ENCODE results near the gene ABCC1.

The ABCC1 gene

DNA sequence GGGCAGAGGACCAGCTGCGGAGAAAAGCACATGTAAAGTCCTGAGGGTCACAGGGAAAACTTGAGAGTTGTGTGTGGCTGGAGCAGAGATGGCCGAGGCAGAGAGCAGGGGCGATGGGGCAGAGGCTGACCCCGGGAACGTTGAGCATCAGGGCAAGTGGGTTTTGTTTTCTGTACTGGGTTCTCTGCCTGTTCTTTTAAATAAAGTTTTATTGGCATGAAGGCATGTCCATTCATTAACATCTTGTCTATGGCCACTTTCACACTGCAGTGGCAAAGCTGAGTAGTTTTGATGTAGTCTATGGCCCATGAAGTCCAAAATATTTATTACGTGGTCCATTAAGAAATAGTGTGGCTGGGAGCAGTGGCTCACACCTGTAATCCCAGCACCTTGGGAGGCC is 64.4 kb downstream of the ABCC1 start:
- TF ChIP-seq, protein P1, sequence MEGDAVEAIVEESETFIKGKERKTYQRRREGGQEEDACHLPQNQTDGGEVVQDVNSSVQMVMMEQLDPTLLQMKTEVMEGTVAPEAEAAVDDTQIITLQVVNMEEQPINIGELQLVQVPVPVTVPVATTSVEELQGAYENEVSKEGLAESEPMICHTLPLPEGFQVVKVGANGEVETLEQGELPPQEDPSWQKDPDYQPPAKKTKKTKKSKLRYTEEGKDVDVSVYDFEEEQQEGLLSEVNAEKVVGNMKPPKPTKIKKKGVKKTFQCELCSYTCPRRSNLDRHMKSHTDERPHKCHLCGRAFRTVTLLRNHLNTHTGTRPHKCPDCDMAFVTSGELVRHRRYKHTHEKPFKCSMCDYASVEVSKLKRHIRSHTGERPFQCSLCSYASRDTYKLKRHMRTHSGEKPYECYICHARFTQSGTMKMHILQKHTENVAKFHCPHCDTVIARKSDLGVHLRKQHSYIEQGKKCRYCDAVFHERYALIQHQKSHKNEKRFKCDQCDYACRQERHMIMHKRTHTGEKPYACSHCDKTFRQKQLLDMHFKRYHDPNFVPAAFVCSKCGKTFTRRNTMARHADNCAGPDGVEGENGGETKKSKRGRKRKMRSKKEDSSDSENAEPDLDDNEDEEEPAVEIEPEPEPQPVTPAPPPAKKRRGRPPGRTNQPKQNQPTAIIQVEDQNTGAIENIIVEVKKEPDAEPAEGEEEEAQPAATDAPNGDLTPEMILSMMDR (IDR thresholded peaks at IDR 0.05; ENCODE audit: control insufficient read depth, extremely low read depth, insufficient read depth) = no peak
- H3K4me3 ChIP-seq (ENCODE audit: low read depth, low read length) = no peak overlapping the region
- no peak for DNase-seq (ENCODE audit: low read depth)

DNA sequence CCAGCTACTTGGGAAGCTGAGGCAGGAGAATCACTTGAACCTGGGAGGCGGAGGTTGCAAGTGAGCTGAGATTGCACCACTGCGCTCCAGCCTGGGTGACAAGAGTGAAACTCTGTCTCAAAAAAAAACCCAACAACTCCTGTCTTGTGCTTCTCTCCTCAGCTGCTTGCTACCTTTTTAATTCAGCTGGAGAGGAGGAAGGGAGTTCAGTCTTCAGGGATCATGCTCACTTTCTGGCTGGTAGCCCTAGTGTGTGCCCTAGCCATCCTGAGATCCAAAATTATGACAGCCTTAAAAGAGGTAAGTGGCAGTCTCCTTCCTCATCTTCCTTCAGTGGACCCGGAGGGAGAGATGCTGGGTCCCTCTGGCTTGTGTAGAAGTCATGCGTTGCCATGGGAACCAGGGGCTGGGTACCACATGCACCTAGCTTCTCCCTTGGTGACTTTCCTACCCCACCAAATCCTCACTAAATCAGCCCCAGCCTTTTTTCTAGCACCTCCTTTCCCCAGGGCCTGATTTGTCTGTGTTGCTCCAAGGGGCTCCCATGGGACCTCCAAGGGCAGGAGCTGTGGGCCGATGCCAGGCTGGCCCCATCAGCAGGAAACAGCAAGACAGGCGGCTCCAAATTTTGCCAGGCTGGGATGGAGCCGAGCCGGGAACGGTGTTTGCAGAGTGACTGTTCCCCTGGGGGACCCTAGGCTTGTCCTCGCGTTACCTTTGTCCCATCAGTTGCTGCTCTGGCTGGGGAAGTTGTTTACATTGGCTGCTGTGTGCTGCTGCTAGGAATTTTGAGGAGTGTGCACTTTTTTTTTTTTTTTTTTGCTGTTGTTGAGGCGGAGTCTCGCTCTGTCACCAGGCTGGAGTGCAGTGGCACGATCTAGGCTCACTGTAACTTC is 65.2 kb downstream of the ABCC1 start:
- TF ChIP-seq, protein P1 (IDR thresholded peaks at IDR 0.05; ENCODE audit: control insufficient read depth, extremely low read depth, insufficient read depth) = no peak
- no peak overlapping the region for H3K4me3 ChIP-seq (ENCODE audit: low read depth, low read length)
- peak; percentile 85 for DNase-seq (ENCODE audit: low read depth)

DNA sequence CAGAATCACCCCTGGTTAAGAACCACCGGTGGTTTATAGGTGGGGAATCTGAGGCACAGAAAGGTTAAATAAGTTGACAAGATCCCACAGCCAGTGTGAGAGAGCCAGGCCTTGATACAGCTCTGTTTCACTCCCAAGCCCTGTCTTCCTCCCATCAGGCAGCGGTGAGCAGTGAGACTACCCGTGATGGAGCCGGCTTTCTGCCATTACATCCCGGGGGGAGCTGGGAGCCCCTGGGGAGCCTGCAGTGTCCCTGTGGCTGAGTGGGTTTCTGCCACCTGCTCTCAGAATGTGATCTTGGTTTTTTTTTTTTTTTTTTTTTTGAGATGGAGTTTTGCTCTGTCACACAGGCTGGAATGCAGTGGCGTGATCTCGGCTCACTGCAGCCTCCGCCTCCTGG is 66.4 kb downstream of the ABCC1 start:
- no peak overlapping the region for H3K4me3 ChIP-seq (ENCODE audit: low read depth, low read length)
- TF ChIP-seq, protein P1 (IDR thresholded peaks at IDR 0.05; ENCODE audit: control insufficient read depth, extremely low read depth, insufficient read depth) = no peak
- DNase-seq (ENCODE audit: low read depth) = no peak

DNA sequence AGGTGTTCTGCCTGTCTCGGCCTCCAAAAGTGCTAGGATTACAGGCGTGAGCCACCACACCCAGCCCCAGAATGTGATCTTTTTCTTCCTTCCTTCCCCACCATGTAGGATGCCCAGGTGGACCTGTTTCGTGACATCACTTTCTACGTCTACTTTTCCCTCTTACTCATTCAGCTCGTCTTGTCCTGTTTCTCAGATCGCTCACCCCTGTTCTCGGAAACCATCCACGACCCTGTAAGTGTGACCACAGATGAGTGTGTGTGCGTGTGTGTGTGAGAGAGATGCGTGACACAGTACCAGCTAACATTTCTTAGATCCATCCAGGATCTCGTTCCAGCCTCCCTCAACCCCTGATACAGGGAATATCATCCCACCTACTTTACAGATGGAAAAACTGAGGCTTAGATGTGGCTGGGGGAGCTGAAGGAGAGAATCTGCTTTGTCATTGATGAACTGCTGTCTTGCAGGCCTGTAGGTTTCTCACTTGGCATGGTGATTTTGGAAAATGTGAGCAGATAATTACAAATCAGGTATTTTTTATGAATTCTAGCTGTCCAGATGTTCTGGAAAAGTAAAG is 67.1 kb downstream of the ABCC1 start:
- DNase-seq (ENCODE audit: low read depth) = no peak
- no peak overlapping the region for H3K4me3 ChIP-seq (ENCODE audit: low read depth, low read length)
- TF ChIP-seq, protein P1 (IDR thresholded peaks at IDR 0.05; ENCODE audit: control insufficient read depth, extremely low read depth, insufficient read depth) = no peak

DNA sequence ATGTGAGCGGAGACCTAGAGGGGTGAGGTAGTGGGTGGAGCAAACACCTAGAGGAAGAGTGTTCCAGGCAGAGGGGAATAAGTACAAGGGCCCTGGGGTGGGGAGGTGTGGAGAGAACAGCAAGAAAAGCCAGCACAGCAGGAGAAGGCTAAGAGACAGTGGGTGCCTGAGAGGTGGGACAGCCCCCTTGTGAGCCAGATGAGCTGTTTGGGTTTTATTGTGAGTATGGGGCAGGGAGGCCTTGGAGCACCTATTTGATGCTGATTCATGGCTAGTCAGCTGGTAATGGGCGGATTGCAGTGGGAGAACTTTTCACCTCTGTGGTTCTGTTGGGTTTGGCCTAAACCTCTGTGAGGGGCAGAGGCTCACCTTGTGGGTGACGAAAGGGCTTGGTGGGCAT is 68.4 kb downstream of the ABCC1 start:
- DNase-seq (ENCODE audit: low read depth) = no peak
- TF ChIP-seq, protein P1 (IDR thresholded peaks at IDR 0.05; ENCODE audit: control insufficient read depth, extremely low read depth, insufficient read depth) = no peak
- H3K4me3 ChIP-seq (ENCODE audit: low read depth, low read length) = no peak overlapping the region

DNA sequence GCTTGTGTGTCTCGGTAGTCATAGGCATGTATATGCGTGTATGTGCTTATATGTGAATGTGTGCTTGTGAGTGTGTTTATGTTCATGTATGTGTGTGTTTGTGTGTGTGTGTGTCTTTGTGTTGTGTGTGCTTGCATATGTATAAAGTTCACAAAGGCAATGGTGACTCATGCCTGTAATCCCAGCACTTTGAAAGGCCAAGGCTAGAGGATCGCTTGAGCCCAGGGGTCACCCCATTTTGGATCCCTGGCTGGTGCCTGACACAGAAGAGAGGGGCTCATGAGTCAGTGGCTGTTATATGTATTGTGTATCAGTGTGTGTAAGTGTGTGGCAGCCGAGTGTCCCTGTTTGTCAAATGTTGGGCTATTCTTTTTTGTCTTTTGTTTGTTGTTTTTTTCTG is 69.3 kb downstream of the ABCC1 start:
- DNase-seq (ENCODE audit: low read depth) = no peak
- TF ChIP-seq, protein P1 (IDR thresholded peaks at IDR 0.05; ENCODE audit: control insufficient read depth, extremely low read depth, insufficient read depth) = no peak
- no peak overlapping the region for H3K4me3 ChIP-seq (ENCODE audit: low read depth, low read length)
